HepG2 (cell line): Measurements from ENCODE around the gene STK25. TPM values are rescaled to one million over a fixed set of nuclear protein-coding genes. Genes with fewer than 3 reads are reported as not detected.

Experiments
- ATAC-seq: fragments of 200-7000 bp; cut with Tn5 transposase; 3 replicates; pipeline ENCODE4 v1.9.1; 2020; ENCODE audit warnings: mild to moderate bottlenecking, moderate library complexity
- BruUV-seq: library from RNA; stranded (reverse); fragments of 400-500 nt; replicated peaks from 2 replicates; lab custom pipeline; 2021; lab: Mats Ljungman, UMichigan
- CTCF ChIA-PET: fragments of 300-600 bp; formaldehyde crosslinking; extraction: SDS; loops from one replicate; lab custom pipeline; 2021; ENCODE audit warnings: low total read pairs, inconsistent platforms, low intra/inter-chr PET ratio; lab: Yijun Ruan, JAX
- POLR2A ChIA-PET: fragments of 350-600 bp; sonication (Branson Sonifier 250); formaldehyde crosslinking; loops from one replicate; lab custom pipeline; 2020; ENCODE audit warnings: antibody characterized with exemption, inconsistent platforms; lab: Yijun Ruan, JAX
- DNase-seq: peaks from one replicate; pipeline ENCODE4 v3.0.0-alpha.2; 2015; ENCODE audit warnings: low spot score
- FAIRE-seq: peaks from 3 replicates; lab custom pipeline; 2011; peaks lifted over from hg19 to GRCh38; lab: Jason Lieb, UNC
- H2AFZ ChIP-seq: one replicate; pipeline ENCODE4 v1.6.1; 2011; ENCODE audit warnings: low read length, inconsistent platforms
- H3K27ac ChIP-seq: fragments of 300-600 bp; 3 replicates; pipeline ENCODE4 v1.8.0; 2011; ENCODE audit warnings: mixed run types, mild to moderate bottlenecking, mixed read lengths, low read length, inconsistent platforms; ENCODE audit not compliant: insufficient read depth; ENCODE audit errors: extremely low read length
- H3K27me3 ChIP-seq, 2 experiments: fragments of 200-600 bp in 1 of 2; 2 replicates in 1 of 2; 3 replicates in 1 of 2; pipeline versions ENCODE4 v1.6.0 to v1.8.0; 2011; ENCODE audit warnings: low read length in 2 of 2, mild to moderate bottlenecking in 2 of 2, moderate library complexity in 2 of 2, inconsistent platforms in 1 of 2; ENCODE audit not compliant: insufficient read depth in 2 of 2, control insufficient read depth in 1 of 2
- H3K36me3 ChIP-seq, 2 experiments: fragments of 200-600 bp in 1 of 2; replicated peaks in 1 of 2; 2 replicates in 1 of 2; 3 replicates in 1 of 2; pipeline versions ENCODE4 v1.5.1 to v1.8.0; 2011; ENCODE audit warnings: low read length in 2 of 2, inconsistent platforms in 1 of 2; ENCODE audit not compliant: insufficient read depth in 2 of 2, control insufficient read depth in 1 of 2
- H3K4me1 ChIP-seq: 2 replicates; pipeline ENCODE4 v1.5.1; 2012; ENCODE audit warnings: low read length, inconsistent platforms; ENCODE audit not compliant: insufficient read depth
- H3K4me2 ChIP-seq: 2 replicates; pipeline ENCODE4 v1.6.0; 2011; ENCODE audit warnings: low read depth, low read length, inconsistent platforms
- H3K4me3 ChIP-seq, 3 experiments: fragments of 200-600 bp in 1 of 3; sonication (generic), shearing (Covaris generic) in 1 of 3; replicated peaks in 1 of 3; 2 replicates each; pipeline ENCODE4 v1.5.1; 2011 to 2016; ENCODE audit warnings: low read length in 3 of 3, inconsistent platforms in 2 of 3, low read depth in 2 of 3, mild to moderate bottlenecking in 2 of 3, control low read depth in 1 of 3, mixed read lengths in 1 of 3; ENCODE audit not compliant: insufficient read depth in 1 of 3
- H3K79me2 ChIP-seq: one replicate; pipeline ENCODE4 v1.6.1; 2011; ENCODE audit warnings: low read length, inconsistent platforms; ENCODE audit not compliant: insufficient read depth
- H3K9ac ChIP-seq: 2 replicates; pipeline ENCODE4 v1.6.0; 2011; ENCODE audit warnings: mild to moderate bottlenecking, low read depth, low read length, inconsistent platforms; ENCODE audit not compliant: insufficient read depth
- H3K9me3 ChIP-seq: 2 replicates; pipeline ENCODE4 v1.5.1; 2012; ENCODE audit warnings: mild to moderate bottlenecking, low read length
- H4K20me1 ChIP-seq: 2 replicates; pipeline ENCODE4 v1.6.0; 2011; ENCODE audit warnings: inconsistent platforms, mild to moderate bottlenecking, low read length, moderate library complexity; ENCODE audit not compliant: insufficient read depth
- ESRRA ChIP-seq: sonication (generic); formaldehyde crosslinking; IDR thresholded peaks from 2 replicates; pipeline ENCODE4 v1.5.1; 2020; ENCODE audit warnings: mild to moderate bottlenecking, low read depth, missing genetic modification reagents
- HES4 ChIP-seq: sonication (generic); formaldehyde crosslinking; IDR thresholded peaks from 2 replicates; pipeline ENCODE4 v1.9.0; 2021; ENCODE audit warnings: mild to moderate bottlenecking, missing genetic modification reagents, borderline replicate concordance
- ZNF224 ChIP-seq: sonication (generic); formaldehyde crosslinking; IDR thresholded peaks from 2 replicates; pipeline ENCODE4 v1.5.0; 2020; ENCODE audit warnings: mild to moderate bottlenecking, missing genetic modification reagents
- WGBS: methylation state at CpG from one replicate; pipeline ENCODE4 v1.1.6; 2017; ENCODE audit warnings: low lambda C conversion rate; 5-methylcytosine and 5-hydroxymethylcytosine counted together
- in situ Hi-C: cut with HindIII; loops from 2 replicates; pipeline ENCODE4 v1.10.0; 2017; ENCODE audit warnings: low pct_unique_long_range_greater_than_20kb; ENCODE audit not compliant: extremely low pct_ligation_motif_present
- intact Hi-C: fragments of 100-400 bp; cut with micrococcal nuclease; formaldehyde crosslinking; loops from one replicate; pipeline ENCODE4 v1.10.0; 2022; ENCODE audit not compliant: unreplicated experiment
- polyA plus RNA-seq, 8 experiments: library from polyadenylated mRNA; depleted of rRNA in 3 of 8; stranded (reverse) in 7 of 8; unstranded in 1 of 8; fragments of >200 nt; fragmentation: Illumina TruSeq in 4 of 8; extraction: Trizol in 4 of 8; gene quantifications; 2 replicates each; pipeline versions ENCODE4 v1.2.1 to v1.2.3, GENCODE V29; 2011 to 2016; ENCODE audit warnings: low read depth in 4 of 8, missing spikeins in 1 of 8, mixed read lengths in 1 of 8; ENCODE audit not compliant: insufficient read depth in 1 of 8
- total RNA-seq, 5 experiments: library from RNA; depleted of rRNA; stranded (reverse); fragments of >200 nt; fragmentation: Illumina TruSeq; extraction: Trizol; gene quantifications; 2 replicates each; pipeline ENCODE4 v1.2.3, GENCODE V29; 2016; ENCODE audit warnings: low read depth in 1 of 5

STK25 gene
- total and polyA plus RNA-seq, 2 of the 13 experiments (the other 11 are each of a cell fraction or from before 2014, with no cell fraction given), result 177 to 481 TPM

DNA sequence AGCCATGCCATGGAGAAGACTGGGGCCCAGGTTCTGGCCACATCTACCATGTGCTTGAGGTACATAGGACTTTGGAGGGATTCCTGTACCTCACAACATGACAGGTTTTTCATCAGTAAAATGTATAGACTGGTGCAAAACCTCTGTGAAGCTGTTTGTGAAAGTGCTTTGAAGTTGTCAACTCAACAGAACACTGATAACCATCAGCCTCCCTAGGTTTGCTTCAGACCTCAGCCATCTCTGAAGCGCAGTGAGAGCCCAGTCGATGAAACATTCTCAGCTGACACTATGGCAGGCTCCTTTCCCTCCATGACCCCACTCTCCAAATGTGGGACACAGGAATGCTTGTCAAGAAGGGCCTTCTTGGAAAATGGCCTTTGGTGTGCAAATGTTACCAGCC lies 38.6 kb downstream of the STK25 start:
- Histone ChIP-seq H3K4me1 (no peaks in the 10 kb centered on the region), H3K27ac (no peak overlapping the region)
- TF ChIP-seq ZNF224 (CRISPR knock-in tag), result no peak
- TF ChIP-seq, all 625 proteins: peak for 0
- no peaks in the 10 kb centered on the region for H3K79me2 ChIP-seq
- ATAC-seq (no peak), FAIRE-seq (no peak), DNase-seq (no peak)
- no peak overlapping the region for H3K4me2 ChIP-seq
- BruUV-seq, result no TSS peak
- H3K9ac ChIP-seq, result no peak overlapping the region
- H2AFZ ChIP-seq, result no peak overlapping the region
- CTCF ChIA-PET, result no interaction called here
- intact Hi-C loops (no loop called here), in situ Hi-C loops (no loop called here)
- POLR2A ChIA-PET, result no interaction called here
- H3K36me3 ChIP-seq, result no peaks in the 10 kb centered on the region
- H3K9me3 ChIP-seq, result no peaks in the 10 kb centered on the region
- H4K20me1 ChIP-seq, result no peaks in the 10 kb centered on the region
- WGBS, result 94% methylated on average over 2 of the region's 2 CpGs
- H3K27me3 ChIP-seq, result no peaks in the 10 kb centered on the region
- H3K4me3 ChIP-seq, result no peak overlapping the region

DNA sequence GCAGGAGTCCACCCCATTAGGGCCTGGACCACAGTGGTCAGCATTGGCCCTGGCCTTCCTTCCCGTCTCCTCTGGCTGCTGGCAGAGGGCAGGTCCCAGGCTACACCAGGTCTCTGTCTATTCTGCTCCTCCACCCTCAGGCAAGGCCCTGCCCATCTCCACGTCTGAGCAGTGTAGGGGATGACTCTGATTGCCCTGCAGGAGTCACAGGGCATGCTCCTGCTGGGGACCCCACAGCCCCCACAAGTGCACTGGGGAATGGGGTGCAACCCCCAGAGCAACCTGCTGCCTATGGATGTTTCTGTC lies 40.0 kb downstream of the STK25 start:
- WGBS, result 86% methylated on average over 2 of the region's 2 CpGs
- Histone ChIP-seq H3K27me3 (no peaks in the 10 kb centered on the region), H3K9me3 (no peaks in the 10 kb centered on the region), H2AFZ (no peak overlapping the region), H4K20me1 (no peaks in the 10 kb centered on the region), H3K4me1 (no peaks in the 10 kb centered on the region), H3K9ac (no peak overlapping the region), H3K4me3 (no peak overlapping the region), H3K79me2 (no peaks in the 10 kb centered on the region), H3K27ac (no peak overlapping the region), H3K4me2 (no peak overlapping the region), H3K36me3 (no peaks in the 10 kb centered on the region)
- CTCF ChIA-PET, result no interaction called here
- intact Hi-C loops (no loop called here), in situ Hi-C loops (no loop called here)
- POLR2A ChIA-PET, result no interaction called here
- BruUV-seq, result no TSS peak
- ATAC-seq (no peak), DNase-seq (no peak), FAIRE-seq (no peak)
- TF ChIP-seq ESRRA (no peak), HES4 (0 out of 2 replicates have a peak, but pooled peaks have one; percentile 29)
